NCI-H128 (cell line): Measurements from ENCODE around the gene DDX20.
A peak's percentile ranks its signal among the peaks of the same experiment; 100 is the strongest.
"Not testable (repeated sequence)": the region's sequence is repeated elsewhere in the genome, so short reads cannot be mapped to it uniquely, and the experiment has no call there.

Experiments used
- DNase-seq: peaks from one replicate; lab custom pipeline; 2025; ENCODE audit not compliant: unreplicated experiment; lab: John Stamatoyannopoulos, UW

The DDX20 gene

DNA sequence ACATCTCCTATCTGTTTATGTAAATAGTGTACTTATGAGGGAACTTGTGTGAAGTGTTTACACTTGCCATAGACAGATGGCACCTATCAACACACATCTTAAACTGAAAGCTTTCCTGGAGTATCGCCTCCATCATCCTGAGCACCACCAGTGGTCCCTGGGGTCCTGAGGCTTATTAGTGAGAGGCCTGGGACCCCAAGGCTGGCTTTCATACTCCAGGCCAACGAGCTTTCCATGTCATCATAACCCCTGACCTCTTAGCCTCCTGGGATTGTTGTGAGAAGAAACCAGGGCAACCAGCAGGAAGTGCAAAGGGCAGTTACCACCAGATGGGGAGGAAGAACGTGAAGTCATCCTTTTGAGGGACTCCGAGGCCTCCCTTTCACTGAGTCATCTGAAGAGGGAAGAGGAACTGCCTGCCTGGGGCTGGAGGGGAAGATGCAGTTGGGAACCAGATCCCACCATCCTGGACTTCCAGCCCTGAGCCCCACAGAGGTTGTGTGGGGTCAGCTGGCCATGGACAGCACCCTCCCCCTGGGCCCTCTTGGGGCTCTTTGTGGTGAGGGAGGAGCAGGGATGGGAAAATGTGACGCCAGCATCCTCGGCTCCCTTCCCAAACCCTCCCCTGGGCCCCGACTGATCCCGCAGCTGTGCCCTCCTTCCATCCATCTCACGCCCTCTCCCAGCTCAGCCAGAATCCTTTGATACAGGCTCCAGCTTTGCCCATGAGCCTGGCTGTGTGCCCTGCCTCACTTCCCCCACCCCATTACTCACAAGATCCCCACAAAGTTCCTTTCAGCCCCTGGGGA lies 22.3 kb upstream of the DDX20 start:
- DNase-seq: no peak

DNA sequence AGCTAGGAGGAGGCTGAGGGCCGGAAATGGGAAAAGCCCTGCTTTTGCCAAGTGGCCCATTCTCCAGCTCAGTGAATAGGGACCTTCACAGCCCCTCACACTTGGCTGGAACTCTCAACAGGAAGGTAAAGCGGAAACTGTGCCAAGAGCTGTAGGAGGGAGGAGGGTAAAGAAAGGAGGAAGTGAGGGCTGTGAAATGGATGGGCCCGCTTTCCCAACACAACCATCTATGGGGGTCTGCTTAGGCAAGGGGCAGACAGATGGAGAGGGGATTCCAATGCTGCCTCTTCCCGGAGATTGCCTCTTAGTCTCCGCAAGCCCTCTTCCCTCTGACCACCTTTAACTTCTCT lies 21.7 kb upstream of the DDX20 start:
- DNase-seq: no peak

DNA sequence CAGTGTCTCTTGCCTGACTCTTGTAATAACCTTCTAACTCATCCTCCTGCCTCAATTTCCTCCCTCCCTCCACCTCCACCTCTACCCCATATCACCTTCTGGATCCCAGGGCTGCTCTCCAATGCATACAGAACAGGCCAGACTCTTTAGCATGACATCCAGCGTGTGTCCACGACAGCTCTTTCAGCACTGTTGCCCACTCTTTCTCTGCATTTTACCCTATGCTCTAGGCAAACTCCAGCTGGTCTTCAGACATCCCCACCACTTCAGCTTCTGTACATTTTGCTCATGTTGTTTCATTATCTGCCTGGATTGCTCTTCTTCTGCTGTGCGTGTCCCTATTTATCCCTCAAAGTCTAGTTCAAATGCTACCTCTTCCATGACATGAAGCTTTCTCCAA lies 21.3 kb upstream of the DDX20 start:
- no peak for DNase-seq

DNA sequence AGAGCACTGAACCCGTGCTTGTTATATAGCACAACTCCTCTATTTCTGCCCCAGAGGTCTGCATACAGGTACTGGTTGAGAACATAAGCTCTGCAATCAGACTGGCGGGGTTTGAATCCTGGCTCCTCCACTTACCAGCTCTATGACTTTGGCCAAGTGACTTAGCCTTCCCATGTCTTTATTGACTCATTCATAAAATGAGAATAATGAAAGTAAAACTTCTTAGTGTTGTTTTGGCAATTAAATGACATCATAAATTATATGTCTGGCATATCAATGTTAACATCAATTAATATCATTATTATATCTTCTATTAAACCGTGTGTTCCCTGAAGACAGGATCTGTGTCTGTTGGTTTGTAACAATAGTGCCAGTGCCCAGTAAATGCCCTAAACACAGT lies 20.8 kb upstream of the DDX20 start:
- DNase-seq: no peak

DNA sequence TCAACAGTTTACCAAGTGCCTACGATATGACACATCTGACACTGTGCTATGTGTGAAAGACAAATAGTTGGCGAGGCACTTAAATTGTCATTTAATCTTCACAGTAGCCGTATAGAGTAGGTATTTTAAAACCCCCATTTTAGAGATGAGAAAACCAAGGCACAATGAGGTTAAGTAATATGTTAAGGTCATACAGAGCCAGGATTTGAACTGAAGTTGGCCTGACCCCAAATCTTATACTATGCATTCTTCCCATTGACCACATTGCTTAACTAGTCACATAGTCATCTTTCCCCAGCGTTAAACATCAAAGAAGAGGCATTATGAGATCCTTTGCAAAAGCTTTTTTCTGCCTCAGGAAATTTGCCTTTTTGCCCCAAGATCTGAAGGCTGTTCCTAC lies 20.4 kb upstream of the DDX20 start:
- DNase-seq: no peak

DNA sequence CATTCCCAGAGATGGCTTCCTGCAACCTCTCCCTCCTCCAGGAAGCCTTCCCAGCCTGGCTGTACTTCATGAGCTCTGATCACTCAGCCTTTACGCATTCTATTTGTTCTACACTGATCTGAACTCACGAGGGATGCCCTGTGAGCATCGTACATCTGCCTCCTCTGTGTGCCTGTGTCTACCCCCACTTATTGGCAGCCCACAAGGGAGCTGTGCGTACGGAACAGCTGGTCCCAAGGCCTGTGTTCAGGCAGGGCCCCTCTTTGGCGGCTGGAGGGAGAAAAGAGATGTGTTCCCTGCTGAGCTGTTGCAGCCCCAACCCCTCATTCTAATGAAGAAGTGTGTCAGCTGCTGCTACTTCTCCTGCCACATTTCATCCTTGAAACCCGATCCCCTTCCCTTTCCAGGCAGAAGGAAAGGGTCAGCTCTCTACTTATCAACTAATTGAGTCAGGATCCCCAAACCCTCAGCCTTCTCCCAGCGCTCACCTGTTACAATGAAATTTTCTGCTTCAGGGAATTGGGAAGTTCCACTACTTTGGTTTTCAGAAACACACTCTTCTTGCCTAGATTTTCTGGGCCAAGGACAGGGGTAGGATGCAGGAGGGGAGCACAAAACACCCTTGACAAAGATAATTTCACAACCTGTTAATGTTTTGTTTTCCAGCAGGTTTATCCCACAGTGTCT lies 19.7 kb upstream of the DDX20 start:
- DNase-seq: peak; percentile 54

DNA sequence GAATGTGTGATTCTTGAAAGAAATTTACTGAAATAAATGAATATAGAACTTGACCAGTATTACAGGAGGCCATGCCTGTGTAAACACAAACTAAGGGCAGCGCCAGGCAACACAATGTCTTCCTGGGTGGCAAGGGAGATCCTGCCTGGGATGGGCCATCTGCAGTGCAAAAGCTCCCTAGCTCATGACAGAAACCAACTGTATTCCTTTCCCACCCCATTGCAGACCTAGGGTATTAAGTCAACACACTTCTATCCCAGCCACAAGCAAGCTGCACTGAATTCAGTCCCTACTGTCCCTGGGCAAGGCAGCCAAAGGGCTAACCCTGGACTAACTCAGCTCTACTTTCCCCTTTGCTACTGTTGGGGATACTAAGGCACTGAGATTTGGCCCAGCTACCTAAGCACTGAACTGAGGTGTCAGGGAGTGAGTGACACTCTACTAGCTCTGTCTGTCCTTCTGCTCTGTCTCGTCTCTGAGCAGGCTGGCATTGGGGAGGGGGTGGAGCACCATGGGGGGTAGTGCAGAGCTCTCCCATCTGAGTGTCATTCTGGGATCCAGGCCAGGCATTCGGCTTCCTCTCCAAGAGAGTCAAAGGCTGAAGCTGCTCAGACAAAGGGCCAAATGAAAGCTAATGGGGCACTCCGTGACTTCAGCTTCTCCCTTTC lies 19.0 kb upstream of the DDX20 start:
- DNase-seq: peak; percentile 7

DNA sequence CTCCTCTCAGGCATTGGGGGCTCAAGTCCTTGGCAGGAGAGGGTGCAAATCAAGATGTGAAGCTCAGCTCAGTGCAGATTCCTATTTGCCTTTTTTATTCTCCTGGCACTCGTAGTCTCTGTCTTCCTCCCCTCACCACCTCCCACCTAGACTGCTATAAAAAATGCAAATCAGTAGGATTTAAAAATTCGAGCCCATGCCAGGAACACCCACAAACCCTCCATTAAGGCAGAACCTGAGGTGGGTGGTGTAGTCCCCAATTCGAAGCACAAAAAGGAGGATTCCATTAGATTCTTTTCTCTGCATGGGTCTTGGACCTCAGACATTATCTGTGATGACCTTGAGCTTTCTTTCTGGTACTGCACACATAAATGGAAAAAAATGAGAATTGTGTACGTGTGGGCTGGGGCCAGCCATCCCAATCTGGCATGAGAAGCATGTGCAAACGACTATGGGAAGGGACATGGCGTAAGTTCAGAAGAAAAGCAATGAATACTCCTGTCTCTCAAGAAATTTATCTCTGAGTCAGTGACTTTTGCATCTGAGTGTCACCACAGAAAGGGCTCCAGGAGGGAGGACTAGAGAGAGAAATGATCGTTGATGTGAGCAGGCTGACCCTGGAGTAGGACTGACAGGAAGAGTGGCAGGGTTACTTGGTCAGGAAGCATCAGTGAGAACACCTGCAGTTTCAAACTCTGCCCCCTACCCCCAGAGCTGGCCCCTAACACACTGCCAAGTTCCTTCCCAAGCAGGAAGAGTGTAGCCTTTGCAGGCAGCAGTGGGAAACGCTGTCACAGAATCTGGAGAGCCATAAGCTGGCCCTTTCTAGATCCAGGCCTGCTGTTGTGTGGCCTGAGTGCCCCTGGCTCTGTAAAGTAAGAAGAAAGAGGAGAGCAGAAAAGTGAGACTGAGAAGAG lies 18.2 kb upstream of the DDX20 start:
- no peak for DNase-seq

DNA sequence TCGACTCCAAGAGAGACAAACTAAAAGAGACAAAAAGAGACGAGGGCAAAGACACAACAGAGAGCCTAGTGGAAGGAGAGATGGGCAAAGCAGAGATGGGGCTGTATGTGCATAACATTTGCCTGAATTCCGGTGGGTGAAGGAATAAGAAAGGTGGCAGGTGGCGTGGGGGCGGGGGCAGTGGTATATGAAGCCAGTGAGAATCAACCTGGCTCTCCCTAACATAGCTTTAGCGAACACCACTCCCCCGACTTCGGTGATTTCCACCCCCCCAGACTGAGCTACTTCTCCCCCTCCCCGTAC lies 17.6 kb upstream of the DDX20 start:
- DNase-seq: no peak

DNA sequence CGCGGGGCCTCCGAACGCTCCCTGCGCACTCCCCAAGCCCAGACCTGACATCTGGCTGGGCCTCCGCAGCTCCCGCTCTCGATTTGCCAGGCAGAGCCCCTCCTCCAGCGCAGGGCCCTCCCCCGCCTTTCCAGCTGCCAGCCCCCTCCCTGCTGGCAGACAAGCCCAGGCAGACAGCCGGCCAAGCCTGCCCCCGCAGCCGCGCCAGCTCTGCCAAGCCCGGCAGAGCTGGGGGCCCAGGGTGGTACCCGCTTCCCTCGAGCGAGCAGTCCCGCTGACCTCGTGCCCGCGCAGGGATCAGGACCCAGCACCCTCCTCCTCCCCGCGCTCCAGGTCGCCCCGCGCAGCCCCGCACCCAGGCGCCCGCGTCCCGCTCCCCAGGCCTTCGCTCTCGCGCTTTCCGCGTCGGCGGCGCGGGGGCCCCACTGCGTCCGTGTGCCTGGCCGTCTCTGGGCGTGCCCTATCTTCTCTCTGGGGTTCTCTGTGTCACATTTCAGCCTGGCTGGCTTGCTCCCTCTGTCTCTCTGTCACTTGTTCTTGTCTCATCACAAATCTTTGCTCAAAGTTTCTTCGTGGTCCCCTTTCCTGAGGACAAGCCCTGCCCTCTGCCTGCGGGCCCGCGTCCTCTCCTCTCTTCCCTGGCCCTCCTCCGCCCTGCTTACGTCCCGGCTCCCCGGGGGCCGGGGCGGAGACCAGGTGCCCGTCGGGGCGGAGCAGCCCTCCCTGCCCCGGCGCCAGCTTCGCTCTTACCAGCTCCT lies 17.1 kb upstream of the DDX20 start:
- peak; percentile 59 for DNase-seq

DNA sequence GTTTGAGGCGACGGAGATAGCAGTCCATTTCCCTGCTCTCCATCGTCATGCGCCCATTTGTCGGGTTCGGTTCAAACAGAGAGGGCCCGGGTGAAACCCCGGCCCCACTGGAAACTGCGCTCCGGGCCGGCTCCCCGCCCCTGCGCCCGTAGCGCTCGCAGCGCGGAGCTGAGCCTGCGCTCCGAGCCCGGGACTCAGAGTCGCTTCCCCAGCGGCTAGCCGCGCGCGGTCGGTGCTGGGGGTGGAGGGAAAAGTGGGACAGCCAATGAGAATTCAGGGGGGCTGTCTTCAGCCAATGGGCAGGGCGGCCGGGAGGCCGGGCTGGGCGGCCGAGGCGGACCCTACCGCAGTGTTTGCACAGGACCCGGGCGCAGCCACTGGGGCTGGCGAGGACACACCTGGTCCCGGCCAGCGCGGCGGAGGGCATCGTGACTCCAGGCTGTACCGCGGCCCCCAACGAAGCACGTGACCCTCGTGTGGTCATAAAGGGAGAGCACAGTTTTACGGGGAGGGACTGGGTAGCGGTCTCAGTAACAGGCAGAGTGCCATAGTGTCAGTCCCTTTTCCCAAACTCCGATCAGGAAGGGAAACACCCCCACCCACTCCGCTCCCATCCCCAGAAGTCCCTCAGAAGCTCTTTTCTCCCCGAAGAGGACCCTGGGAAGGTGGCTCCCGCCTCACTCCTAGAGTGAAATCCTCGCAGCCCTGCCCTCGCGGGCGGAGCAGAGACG lies 16.3 kb upstream of the DDX20 start, which contains the start of gene INKA2:
INKA2 (minus strand) TSS at position 202 of the 731 bp plus-strand sequence; CDS start at position 49, 153 bp downstream.
- DNase-seq: peak; percentile 85

DNA sequence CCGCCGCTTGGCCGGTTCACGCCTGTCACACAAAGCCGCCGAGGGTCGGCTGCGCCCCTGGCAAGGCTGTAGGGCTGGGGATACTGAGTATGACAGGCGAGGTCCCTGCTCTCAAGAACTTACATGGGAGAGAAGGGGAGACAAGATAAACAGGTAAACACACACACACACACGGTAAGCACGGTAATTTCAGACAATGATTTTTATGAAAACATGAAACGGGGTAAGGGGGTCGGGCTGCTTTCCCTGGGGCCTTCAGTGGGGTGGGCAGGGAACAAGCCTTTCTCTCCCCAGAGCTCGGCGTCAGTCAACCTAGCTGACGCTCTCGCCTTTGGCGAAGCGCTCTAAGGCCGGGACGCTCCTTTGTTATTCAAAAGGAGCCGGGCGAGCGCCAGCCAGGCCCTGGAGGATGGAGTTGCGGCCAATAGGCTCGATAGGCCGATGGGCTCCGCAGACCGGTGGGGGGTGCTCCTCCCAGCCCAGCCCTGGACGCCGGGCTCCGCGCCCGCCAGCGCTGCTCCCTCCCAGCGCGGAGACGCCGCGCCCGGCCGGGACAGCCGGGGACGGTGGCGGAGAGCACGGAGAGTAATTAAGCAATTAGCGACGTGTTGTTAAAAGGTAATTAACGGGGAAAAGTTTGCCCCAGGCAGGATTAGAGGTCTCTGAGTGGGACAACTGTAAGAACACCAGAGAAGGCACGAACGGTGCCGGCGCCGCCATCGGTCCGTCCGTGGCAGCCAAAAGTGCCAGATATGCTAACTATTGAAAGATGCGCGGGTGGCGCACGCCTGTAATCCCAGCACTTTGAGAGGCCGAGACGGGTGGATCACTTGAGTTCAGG lies 15.6 kb upstream of the DDX20 start:
- DNase-seq: no peak

DNA sequence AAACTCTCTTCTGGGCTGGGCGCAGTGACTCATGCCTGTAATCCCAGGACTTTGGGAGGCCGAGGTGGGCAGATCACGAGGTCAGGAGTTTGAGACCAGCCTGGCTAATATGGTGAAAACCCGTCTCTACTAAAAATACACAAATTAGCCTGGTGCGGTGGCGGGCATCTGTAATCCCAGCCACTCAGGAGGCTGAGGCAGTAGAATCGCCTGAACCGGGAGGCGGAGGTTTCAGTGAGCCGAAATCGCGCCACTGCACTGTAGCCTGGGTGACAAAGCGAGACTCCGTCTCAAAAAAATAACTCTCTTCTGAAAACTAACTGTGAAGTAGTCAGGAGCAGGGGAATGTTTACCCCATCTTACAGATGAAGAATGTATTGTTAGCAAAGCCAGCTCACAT lies 13.4 kb upstream of the DDX20 start:
- DNase-seq: not testable (repeated sequence)

DNA sequence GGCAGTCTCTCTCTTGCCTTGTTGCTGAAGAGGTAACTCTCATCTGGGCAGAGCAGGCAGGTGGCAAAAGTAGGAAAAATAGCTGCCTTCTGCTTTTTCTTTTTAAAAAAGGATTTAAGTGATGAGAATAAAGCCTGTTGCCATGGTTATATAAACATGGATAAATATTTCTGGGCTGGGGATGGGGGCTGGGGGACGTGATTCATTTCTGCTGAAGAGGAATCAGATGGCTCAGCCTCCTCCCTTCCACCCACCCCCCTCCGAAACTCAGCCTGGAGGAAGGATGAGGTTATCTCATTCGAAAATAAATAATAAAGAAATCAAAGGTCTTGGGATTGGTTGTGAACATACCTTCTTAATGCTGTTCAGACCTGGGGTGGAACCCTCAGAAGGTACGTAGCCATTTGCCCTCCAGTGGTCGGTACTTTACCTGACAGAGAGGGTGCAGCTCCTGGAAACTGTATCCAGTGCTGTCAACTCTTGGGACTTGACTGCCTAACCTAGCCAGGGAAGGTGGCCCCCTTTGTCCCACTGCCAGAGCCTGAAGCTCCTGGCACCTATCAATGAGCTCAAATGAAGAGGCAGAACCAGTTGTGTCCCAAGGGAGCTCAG lies 12.7 kb upstream of the DDX20 start:
- DNase-seq: no peak

DNA sequence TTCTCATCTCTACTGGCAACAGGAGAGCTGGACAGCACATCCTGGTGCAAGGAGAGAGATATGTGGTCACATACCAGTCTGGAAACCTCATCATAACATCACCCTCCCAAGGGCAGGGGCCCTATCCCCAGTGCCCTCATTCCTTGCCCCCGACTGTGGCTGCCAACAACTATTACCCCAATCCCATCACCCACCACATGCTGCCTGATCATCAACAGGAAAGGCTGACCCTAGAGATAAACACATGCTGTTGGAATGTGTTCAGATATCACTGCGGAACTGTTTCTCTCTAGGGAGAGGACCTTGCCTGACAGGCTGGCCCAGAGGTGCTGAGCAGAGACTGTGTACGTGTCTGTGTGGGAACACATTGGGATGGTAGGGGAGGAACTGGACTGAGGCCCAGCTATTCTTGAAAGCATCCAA lies 12.0 kb upstream of the DDX20 start:
- DNase-seq: no peak

DNA sequence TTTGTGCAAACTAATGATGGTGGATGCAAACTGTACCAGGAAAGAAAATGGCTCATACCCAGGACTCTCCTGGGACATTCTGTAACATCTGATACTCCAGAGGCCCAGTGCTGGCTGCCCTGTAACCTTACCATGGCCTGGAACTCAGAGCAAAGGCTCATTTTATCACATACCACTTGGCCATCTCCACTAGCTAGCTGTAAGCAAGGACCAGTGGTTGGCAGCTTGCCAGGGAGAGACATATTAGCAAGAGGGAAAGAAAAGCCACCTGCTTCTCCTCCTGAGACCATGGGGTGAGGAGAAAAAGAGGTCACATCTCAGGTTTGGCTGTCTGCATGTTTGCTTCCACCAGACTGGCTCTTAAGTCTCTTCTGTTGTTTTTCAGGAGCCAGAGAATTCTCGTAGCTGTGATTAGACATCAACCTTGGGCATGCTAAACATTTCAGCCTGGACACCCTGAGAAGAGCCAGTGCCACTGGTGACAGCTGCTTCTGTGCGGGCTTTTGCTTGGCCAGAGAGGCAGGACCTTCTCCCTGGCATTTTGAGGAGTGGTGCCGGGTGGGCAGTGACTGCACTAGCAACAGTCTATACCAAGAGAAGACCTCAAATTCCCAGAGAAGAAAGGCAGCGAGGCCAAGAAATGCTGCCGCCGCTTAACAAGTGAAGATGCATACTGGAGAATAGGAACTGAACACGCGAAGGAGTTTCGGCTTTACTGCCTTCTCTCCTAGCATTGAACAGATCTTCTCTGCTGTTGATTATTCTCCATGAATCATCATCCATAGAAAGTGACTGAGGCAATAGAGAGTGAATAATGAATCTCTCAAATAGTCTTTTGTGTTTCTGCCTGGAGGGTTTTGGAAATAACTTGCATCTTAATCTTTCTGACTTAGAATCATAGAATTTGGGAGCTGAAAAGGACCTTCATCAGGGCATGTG lies 9.8 kb upstream of the DDX20 start:
- no peak for DNase-seq

DNA sequence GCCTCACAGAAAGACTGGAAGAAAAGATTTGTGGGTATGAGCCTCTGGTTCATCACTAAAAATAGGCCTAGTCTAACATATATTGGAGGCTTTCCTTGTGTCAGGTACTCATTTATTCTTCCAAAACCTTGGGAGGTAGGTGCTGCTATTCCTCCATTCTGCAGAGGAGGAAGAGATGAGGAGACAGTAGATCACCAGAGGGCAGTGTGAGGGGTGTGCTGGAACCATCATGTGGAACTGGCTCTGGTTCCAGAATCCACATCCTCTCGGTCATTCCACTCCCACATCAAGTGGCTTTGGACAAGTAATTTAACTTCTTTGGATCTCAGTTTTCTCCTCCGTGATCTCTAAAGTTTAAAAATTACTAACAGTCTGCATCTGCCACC lies 9.1 kb upstream of the DDX20 start:
- DNase-seq: no peak
